K562 (cell line): ENCODE results near the gene COX4I2. TPM values are rescaled to one million over a fixed set of nuclear protein-coding genes. Genes with fewer than 3 reads are reported as not detected.

Experiments used
- ETV5 ChIP-seq: sonication (generic); formaldehyde crosslinking; IDR thresholded peaks from 2 replicates; pipeline ENCODE4 v1.4.0; 2020; ENCODE audit warnings: low read depth, mild to moderate bottlenecking, missing genetic modification reagents
- GTF2F1 ChIP-seq: IDR thresholded peaks from 2 replicates; pipeline ENCODE4 v1.6.1; 2011; ENCODE audit warnings: low read depth, low read length, improper control_type of control experiment
- HMG20B ChIP-seq: fragments of 250-450 bp; sonication (Bioruptor Pico); IDR thresholded peaks from 2 replicates; pipeline ENCODE4 v1.5.0; 2021; ENCODE audit warnings: mild to moderate bottlenecking
- HNRNPL ChIP-seq: fragments of 200-400 bp; formaldehyde crosslinking; IDR thresholded peaks from 2 replicates; pipeline ENCODE4 v1.6.1; 2017; ENCODE audit warnings: low read depth, mild to moderate bottlenecking, low read length
- LEF1 ChIP-seq: fragments of 450-650 bp; IDR thresholded peaks from 2 replicates; pipeline ENCODE4 v1.6.1; 2016; ENCODE audit warnings: mild to moderate bottlenecking
- MXI1 ChIP-seq: IDR thresholded peaks from 2 replicates; pipeline ENCODE4 v1.6.1; 2011; ENCODE audit warnings: low read depth, mild to moderate bottlenecking, improper control_type of control experiment, low read length
- NFE2 ChIP-seq: IDR thresholded peaks from 2 replicates; pipeline ENCODE4 v1.6.1; 2014; ENCODE audit warnings: antibody characterized with exemption, low read depth
- NFIX ChIP-seq: fragments of 250-450 bp; sonication (Bioruptor Pico); IDR thresholded peaks from 2 replicates; pipeline ENCODE4 v1.4.0; 2020; ENCODE audit warnings: low read depth, mild to moderate bottlenecking, moderate library complexity
- POU5F1 ChIP-seq: fragments of 150-350 bp; IDR thresholded peaks from 2 replicates; pipeline ENCODE4 v1.6.1; 2014; ENCODE audit warnings: borderline replicate concordance, low read length, low read depth, mild to moderate bottlenecking; ENCODE audit not compliant: partially characterized antibody
- RBM25 ChIP-seq: fragments of 200-400 bp; formaldehyde crosslinking; IDR thresholded peaks from 2 replicates; pipeline ENCODE4 v1.6.1; 2018; ENCODE audit warnings: low read length, low read depth, moderate library complexity; ENCODE audit not compliant: severe bottlenecking
- RBM39 ChIP-seq: fragments of 200-400 bp; formaldehyde crosslinking; optimal IDR thresholded peaks from 2 replicates; pipeline ENCODE3; 2018; ENCODE audit warnings: low read depth, low read length
- RUNX1 ChIP-seq: sonication (generic); IDR thresholded peaks from 2 replicates; pipeline ENCODE4 v1.6.1; 2016; ENCODE audit warnings: antibody characterized with exemption, low read depth
- SIN3B ChIP-seq: fragments of 450-650 bp; IDR thresholded peaks from 2 replicates; pipeline ENCODE4 v1.6.1; 2017; ENCODE audit warnings: low read depth, mild to moderate bottlenecking, moderate library complexity
- STAT6 ChIP-seq: sonication (generic); formaldehyde crosslinking; IDR thresholded peaks from 2 replicates; pipeline ENCODE4 v1.8.1; 2023; ENCODE audit warnings: mild to moderate bottlenecking, missing genetic modification reagents
- THRB ChIP-seq: fragments of 450-650 bp; formaldehyde crosslinking; conservative IDR thresholded peaks from 2 replicates; pipeline ENCODE4 v1.4.0; 2022; ENCODE audit warnings: mild to moderate bottlenecking, missing genetic modification characterization
- U2AF1 ChIP-seq: fragments of 200-400 bp; formaldehyde crosslinking; optimal IDR thresholded peaks from 2 replicates; pipeline ENCODE3; 2017; ENCODE audit warnings: mild to moderate bottlenecking, low read depth, low read length, moderate library complexity
- ZBTB26 ChIP-seq: fragments of 450-650 bp; formaldehyde crosslinking; IDR thresholded peaks from 2 replicates; pipeline ENCODE4 v1.4.0; 2022; ENCODE audit warnings: missing genetic modification characterization
- ZKSCAN8 ChIP-seq: fragments of 200-800 bp; sonication (Bioruptor generic); IDR thresholded peaks from 2 replicates; pipeline ENCODE4 v1.6.1; 2016; ENCODE audit warnings: missing genetic modification characterization, missing compliant biosample characterization
- ZNF274 ChIP-seq: IDR thresholded peaks from 2 replicates; pipeline ENCODE4 v1.6.1; 2011; ENCODE audit warnings: low read depth, mild to moderate bottlenecking, low read length, moderate library complexity, borderline replicate concordance
- polyA plus RNA-seq, 8 experiments: library from polyadenylated mRNA; depleted of rRNA in 4 of 8; stranded (reverse) in 5 of 8; unstranded in 3 of 8; fragments of >200 nt; fragmentation: Nextera tagmentation in 2 of 8; fragmentation: Illumina TruSeq in 1 of 8; extraction: Ambion mirVana in 2 of 8; extraction: Trizol in 1 of 8; gene quantifications; 2 replicates each; pipeline versions ENCODE4 v1.2.1 to v1.2.3, GENCODE V29; 2011 to 2014; ENCODE audit warnings: inconsistent platforms in 1 of 8, missing spikeins in 1 of 8
- total RNA-seq, 7 experiments: library from RNA; depleted of rRNA in 6 of 7; stranded (reverse); fragments of >200 nt in 6 of 7; fragmentation: Illumina TruSeq in 2 of 7; extraction: Trizol in 2 of 7; gene quantifications; 2 replicates each; pipeline versions ENCODE4 v1.2.1 to v1.2.3, GENCODE V29; 2011 to 2021; ENCODE audit warnings: low replicate concordance in 1 of 7
- TF ChIP-seq, protein P1 (sequence below): fragments of 150-350 bp; IDR thresholded peaks from 2 replicates; pipeline ENCODE4 v1.6.1; 2014; ENCODE audit warnings: low read depth, mild to moderate bottlenecking, low read length, borderline replicate concordance

The COX4I2 gene
- total and polyA plus RNA-seq, 9 of the 15 experiments (the other 6 are each of a cell fraction or from before 2014, with no cell fraction given) = not detected

- TF ChIP-seq U2AF1 = no peak
- TF ChIP-seq RBM39 = no peak
- TF ChIP-seq MXI1 = no peak
- 0 out of 2 replicates have a peak, but pooled peaks have one; percentile 30 for TF ChIP-seq ETV5 (CRISPR knock-in tag)
- TF ChIP-seq RBM25 = no peak
- no peak for TF ChIP-seq SIN3B
- no peak for TF ChIP-seq HNRNPL
- TF ChIP-seq POU5F1 = no peak
- TF ChIP-seq STAT6 (CRISPR knock-in tag) = no peak
- no peak for TF ChIP-seq LEF1
- no peak for TF ChIP-seq GTF2F1
- TF ChIP-seq ZNF274 = no peak
- TF ChIP-seq ZBTB26 (CRISPR knock-in tag) = no peak
- peak; percentile 54; the same call in 1 of the 2 replicates for TF ChIP-seq NFE2
- no peak for TF ChIP-seq NFIX
- TF ChIP-seq THRB (CRISPR knock-in tag) = no peak
- TF ChIP-seq ZKSCAN8 (CRISPR knock-in tag) = no peak
- no peak for TF ChIP-seq RUNX1
- TF ChIP-seq, protein P1, sequence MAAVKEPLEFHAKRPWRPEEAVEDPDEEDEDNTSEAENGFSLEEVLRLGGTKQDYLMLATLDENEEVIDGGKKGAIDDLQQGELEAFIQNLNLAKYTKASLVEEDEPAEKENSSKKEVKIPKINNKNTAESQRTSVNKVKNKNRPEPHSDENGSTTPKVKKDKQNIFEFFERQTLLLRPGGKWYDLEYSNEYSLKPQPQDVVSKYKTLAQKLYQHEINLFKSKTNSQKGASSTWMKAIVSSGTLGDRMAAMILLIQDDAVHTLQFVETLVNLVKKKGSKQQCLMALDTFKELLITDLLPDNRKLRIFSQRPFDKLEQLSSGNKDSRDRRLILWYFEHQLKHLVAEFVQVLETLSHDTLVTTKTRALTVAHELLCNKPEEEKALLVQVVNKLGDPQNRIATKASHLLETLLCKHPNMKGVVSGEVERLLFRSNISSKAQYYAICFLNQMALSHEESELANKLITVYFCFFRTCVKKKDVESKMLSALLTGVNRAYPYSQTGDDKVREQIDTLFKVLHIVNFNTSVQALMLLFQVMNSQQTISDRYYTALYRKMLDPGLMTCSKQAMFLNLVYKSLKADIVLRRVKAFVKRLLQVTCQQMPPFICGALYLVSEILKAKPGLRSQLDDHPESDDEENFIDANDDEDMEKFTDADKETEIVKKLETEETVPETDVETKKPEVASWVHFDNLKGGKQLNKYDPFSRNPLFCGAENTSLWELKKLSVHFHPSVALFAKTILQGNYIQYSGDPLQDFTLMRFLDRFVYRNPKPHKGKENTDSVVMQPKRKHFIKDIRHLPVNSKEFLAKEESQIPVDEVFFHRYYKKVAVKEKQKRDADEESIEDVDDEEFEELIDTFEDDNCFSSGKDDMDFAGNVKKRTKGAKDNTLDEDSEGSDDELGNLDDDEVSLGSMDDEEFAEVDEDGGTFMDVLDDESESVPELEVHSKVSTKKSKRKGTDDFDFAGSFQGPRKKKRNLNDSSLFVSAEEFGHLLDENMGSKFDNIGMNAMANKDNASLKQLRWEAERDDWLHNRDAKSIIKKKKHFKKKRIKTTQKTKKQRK = no peak
- no peak for TF ChIP-seq HMG20B
These were observed 44.3 kb upstream of the COX4I2 start (continued) for GRCh38 chr20:31593221-31594001.
